Measurements from ENCODE around the gene SPATA32.

SPATA32 gene

DNA sequence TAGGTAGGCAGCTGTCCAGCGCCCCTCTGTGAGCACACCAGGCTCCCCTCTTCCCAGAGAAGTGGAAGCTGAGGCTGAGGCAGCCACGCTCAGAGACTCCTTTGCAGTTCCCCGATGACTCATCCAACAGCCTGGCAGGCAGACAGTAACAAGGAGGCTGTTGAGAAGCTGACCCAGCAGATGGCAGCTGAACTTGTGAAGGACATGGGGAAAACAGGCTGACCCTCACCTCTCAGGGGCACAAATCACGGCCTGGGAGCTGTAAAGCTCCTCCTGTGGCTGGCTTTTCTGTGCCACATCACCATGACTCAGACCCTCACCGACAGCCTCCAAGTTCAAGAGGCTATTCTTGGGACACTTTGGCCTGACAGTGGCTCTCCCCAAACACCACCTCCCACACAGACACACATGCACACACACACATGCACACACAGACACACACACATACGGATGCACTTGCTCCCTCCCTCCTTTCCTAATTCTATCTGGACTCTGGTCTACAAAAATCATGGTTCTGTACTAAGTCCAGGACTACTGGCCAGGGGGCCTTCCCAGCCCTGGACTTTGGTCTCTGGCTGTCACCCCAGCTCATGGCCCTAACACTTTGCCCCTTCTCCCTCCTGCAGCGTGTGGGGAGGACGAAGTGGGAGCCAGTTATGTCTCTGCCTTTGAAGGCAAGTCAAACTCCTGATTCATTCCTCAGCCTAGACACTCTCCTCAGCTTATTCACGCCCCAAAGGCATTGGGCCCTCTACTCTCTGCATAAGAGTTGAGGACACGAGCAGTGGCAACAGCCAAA is 31.7 kb upstream of the SPATA32 start:
- DNase-seq (ENCODE audit: low spot score), result peak; percentile 90
- TF ChIP-seq, protein P1, sequence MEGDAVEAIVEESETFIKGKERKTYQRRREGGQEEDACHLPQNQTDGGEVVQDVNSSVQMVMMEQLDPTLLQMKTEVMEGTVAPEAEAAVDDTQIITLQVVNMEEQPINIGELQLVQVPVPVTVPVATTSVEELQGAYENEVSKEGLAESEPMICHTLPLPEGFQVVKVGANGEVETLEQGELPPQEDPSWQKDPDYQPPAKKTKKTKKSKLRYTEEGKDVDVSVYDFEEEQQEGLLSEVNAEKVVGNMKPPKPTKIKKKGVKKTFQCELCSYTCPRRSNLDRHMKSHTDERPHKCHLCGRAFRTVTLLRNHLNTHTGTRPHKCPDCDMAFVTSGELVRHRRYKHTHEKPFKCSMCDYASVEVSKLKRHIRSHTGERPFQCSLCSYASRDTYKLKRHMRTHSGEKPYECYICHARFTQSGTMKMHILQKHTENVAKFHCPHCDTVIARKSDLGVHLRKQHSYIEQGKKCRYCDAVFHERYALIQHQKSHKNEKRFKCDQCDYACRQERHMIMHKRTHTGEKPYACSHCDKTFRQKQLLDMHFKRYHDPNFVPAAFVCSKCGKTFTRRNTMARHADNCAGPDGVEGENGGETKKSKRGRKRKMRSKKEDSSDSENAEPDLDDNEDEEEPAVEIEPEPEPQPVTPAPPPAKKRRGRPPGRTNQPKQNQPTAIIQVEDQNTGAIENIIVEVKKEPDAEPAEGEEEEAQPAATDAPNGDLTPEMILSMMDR (IDR thresholded peaks at IDR 0.05), result no peak
- Histone ChIP-seq H3K4me3 (peak overlapping the region; percentile 5), H3K27ac (peak overlapping the region; percentile 59 to 81)

DNA sequence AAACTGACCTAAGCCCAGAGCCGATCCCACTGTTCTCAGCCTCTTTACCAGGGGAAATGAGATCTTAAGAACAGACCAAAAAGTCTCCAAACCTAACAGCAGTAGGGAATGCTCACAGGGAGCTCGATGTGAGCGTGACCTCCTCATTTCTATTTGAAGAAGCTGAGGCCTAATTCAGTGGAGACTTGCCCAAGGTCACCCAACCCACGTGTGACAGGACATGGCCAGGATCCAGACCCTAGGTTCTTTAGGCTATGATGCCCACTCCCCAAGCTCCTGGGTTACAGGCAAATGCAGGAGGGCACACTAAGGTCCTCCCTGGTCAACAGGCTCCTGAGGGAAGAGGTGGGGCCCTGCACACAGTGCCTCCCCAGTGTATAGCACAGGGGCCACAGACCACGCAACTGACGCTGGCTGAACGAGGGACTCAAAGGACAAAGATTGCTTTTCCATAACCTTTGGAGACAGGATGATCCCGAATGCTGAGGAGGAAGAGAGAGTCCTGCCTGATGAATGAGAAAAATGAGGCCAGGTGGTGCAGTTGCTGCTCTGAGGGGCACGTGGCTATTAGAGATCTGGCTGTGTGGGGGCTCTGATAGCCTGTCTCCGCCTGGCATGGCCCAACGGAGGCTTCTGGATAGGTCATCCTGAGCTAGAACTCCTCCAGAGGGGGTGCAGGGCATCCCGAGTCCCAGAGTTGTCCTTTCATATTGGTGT is 31.0 kb upstream of the SPATA32 start:
- TF ChIP-seq, protein P1 (IDR thresholded peaks at IDR 0.05), result no peak
- Histone ChIP-seq H3K4me3 (peak overlapping the region; percentile 5), H3K27ac (peak overlapping the region; percentile 59 to 81)
- DNase-seq (ENCODE audit: low spot score), result no peak

DNA sequence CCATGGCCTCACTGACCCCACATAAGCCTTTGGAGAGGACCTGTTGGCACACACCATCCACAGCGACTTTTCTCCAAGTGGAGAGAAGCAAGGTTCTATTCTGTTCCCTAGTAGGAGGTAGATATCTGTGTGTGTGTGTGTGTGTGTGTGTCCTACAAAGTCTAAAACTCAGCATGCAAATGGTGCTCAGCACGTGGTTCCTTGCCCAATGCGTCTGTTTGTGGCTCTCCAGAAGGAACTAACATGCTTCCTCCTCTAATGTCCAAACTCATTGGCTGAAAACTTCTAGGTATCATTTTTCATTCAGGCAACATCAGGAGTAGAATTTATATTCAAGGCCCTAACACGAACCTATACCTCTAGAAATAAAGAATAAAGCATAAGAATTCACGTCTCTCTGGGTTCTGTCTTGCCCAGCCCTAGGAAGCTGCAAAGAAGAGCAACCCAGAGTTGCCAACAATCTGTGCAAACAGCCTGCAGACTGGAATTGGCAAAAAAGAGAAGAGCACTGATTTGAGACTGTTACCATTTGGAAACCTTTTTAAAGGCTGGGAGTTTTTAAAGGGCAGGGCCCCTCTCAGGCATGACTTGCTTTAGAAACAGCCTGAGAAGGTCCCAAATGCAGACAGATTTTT is 29.4 kb upstream of the SPATA32 start:
- Histone ChIP-seq H3K4me3 (no peak overlapping the region), H3K27ac (peak overlapping the region in 1 of 2 donors; percentile 44)
- TF ChIP-seq, protein P1 (IDR thresholded peaks at IDR 0.05), result no peak
- DNase-seq (ENCODE audit: low spot score), result no peak

DNA sequence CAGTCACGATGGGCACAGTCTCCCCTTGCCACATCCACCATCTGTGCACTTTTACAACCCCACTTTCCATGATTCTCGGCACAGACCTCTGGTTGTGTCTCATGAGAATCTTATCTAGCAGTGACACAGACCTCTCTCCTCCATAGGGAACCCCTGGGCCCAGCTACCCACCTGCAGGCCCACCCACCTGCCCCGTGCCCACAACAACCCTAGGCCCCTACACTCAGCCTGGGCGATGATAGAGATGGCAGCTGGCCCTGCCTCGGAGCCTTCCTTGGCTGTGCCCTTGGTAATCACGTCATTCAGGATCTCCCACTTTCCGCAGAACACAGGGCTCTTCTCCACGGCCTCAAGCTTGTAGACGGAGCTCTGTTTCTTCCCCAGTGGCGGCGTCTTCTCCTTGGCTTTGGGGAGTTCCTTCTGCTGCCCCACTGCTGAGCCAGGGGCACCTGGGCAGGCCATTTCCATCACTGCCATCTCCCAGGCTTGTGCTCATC is 28.4 kb upstream of the SPATA32 start:
- no peak for DNase-seq (ENCODE audit: low spot score)
- no peak overlapping the region for H3K27ac ChIP-seq

DNA sequence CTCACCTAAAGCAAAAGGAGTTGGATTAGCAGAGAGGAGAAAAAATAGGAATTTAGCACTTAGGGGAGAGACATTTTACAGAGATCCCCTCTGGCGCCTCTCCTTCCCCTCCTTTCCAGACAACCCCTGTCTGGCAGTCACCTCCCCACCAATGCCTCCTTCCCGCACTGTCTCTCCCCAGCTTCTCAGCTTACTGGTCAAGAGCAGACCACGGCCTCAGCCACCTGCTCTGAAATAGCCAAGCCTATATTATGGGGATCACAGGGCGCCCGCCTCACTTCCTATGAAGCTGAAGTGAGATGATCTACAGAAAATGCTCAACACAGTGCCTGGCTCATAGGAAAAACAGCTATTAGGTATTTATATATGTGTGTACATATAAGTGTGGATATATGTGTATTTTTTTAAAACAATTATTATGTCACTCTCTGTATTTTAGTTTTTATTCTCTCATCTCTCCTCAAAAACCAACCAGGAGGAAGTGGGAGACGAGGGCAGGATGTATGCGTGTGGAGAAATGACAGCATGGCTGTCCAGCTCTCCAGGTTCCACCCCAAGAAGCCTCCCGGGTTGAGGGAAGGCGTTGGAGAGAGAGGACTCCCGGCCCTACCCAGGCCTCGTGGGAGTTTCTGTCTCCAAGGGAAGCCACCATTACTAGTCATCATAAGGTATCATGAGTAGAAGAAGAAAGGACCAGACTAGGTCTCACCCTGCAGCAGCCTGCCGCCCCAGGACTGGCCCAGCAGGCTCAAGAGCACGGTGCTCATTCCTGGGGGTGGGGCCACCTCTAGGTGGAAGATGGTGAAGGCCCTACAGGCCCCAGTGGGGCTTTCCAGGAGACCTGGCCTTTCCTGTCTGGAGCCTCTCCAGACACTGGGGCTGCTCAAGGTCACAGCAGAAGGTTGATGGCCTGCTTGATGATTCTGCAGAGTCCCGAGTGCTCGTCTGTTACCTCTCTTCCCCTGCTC is 27.7 kb upstream of the SPATA32 start:
- TF ChIP-seq, protein P1 (IDR thresholded peaks at IDR 0.05), result no peak
- DNase-seq (ENCODE audit: low spot score), result no peak
- Histone ChIP-seq H3K27ac (no peak overlapping the region), H3K4me3 (no peak overlapping the region)

More for the DNA sequence above, 28.4 kb upstream of the SPATA32 start:
- no peak overlapping the region for H3K4me3 ChIP-seq
- TF ChIP-seq, protein P1 (IDR thresholded peaks at IDR 0.05), result no peak

DNA sequence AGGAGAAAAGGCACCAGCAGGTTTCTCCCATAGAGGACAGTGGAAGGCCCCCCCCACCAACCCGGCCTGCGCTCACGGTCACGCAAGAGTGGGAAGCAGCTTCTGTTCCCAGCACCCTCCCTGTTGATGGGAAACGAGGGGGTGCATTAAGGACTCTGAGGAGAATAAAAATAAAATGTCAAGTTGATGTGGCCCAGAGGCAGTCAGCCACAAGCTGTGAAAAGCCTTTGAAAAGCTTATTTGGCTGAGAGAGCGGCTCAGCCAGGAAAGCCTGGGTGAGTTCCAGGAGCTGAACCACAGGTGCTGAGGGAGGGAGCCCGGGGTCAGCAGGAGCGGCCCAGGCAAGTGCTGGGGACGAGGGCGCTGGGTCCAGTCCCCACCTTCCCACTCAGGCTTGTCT is 26.9 kb upstream of the SPATA32 start:
- Histone ChIP-seq H3K4me3 (no peak overlapping the region), H3K27ac (no peak overlapping the region)
- TF ChIP-seq, protein P1 (IDR thresholded peaks at IDR 0.05), result no peak
- no peak for DNase-seq (ENCODE audit: low spot score)
